Osteocyte (in vitro differentiated cells): ENCODE data around the gene TRPV4. TPM values are rescaled to one million over a fixed set of nuclear protein-coding genes. Genes with fewer than 3 reads are reported as not detected.

Experiments
- DNase-seq: peaks from one replicate; pipeline ENCODE4 v3.0.0; 2021; ENCODE audit warnings: mixed read lengths; ENCODE audit not compliant: unreplicated experiment; ENCODE audit errors: extremely low spot score
- H3K27ac Mint-ChIP-seq: one replicate; pipeline ENCODE4 v1.8.0; 2021; ENCODE audit warnings: mild to moderate bottlenecking, mixed read lengths; ENCODE audit not compliant: unreplicated experiment
- H3K27me3 Mint-ChIP-seq: one replicate; pipeline ENCODE4 v1.8.0; 2021; ENCODE audit warnings: mixed read lengths; ENCODE audit not compliant: unreplicated experiment
- H3K36me3 Mint-ChIP-seq: one replicate; pipeline ENCODE4 v1.8.0; 2021; ENCODE audit warnings: mixed read lengths; ENCODE audit not compliant: unreplicated experiment
- H3K4me1 Mint-ChIP-seq: one replicate; pipeline ENCODE4 v1.8.0; 2021; ENCODE audit warnings: mixed read lengths; ENCODE audit not compliant: unreplicated experiment
- H3K4me3 Mint-ChIP-seq: one replicate; pipeline ENCODE4 v1.8.0; 2021; ENCODE audit warnings: mild to moderate bottlenecking, moderate library complexity, mixed read lengths; ENCODE audit not compliant: unreplicated experiment
- H3K9me3 Mint-ChIP-seq: one replicate; pipeline ENCODE4 v1.8.0; 2021; ENCODE audit warnings: mixed read lengths; ENCODE audit not compliant: unreplicated experiment
- CTCF ChIP-seq: fragments of 200-600 bp; sonication (generic); IDR thresholded peaks from 2 replicates; pipeline ENCODE4 v1.5.0; 2021; ENCODE audit warnings: antibody characterized with exemption, mild to moderate bottlenecking, moderate library complexity
- total RNA-seq: library from RNA; stranded (reverse); gene quantifications from 2 replicates; pipeline ENCODE4 v1.2.1, GENCODE V29; 2021

The TRPV4 gene
- total RNA-seq, 1 donor from 2014 or later, result 1.6 TPM

GRCh38 chr12:109760930-109761921, 72.0 kb downstream of the TRPV4 start:
- peaks cover 9% of the 10 kb centered on the region for H3K36me3 Mint-ChIP-seq
- H3K27ac Mint-ChIP-seq, result no peak overlapping the region
- no peaks in the 10 kb centered on the region for H3K4me1 Mint-ChIP-seq
- DNase-seq, result no peak
- no peaks in the 10 kb centered on the region for H3K27me3 Mint-ChIP-seq
- TF ChIP-seq CTCF, result no peak
- H3K9me3 Mint-ChIP-seq, result peaks cover 16% of the 10 kb centered on the region
- no peak overlapping the region for H3K4me3 Mint-ChIP-seq

- Mint-ChIP-seq H3K9me3 (peaks cover 22% of the 10 kb centered on the region), H3K4me3 (no peak overlapping the region), H3K27ac (no peak overlapping the region), H3K27me3 (no peaks in the 10 kb centered on the region), H3K4me1 (no peaks in the 10 kb centered on the region), H3K36me3 (peaks cover 13% of the 10 kb centered on the region)
- no peak for DNase-seq
- no peak for TF ChIP-seq CTCF
Measured at GRCh38 chr12:109760031-109760929, 72.9 kb downstream of the TRPV4 start.

GRCh38 chr12:109759595-109759994, 73.6 kb downstream of the TRPV4 start:
- Mint-ChIP-seq H3K27me3 (no peaks in the 10 kb centered on the region), H3K4me1 (no peaks in the 10 kb centered on the region), H3K36me3 (peaks cover 13% of the 10 kb centered on the region), H3K4me3 (no peak overlapping the region), H3K9me3 (peaks cover 22% of the 10 kb centered on the region), H3K27ac (no peak overlapping the region)
- no peak for TF ChIP-seq CTCF
- DNase-seq, result no peak

GRCh38 chr12:109758426-109759420, 74.5 kb downstream of the TRPV4 start:
- Mint-ChIP-seq H3K27ac (no peak overlapping the region), H3K4me3 (no peak overlapping the region), H3K4me1 (no peaks in the 10 kb centered on the region), H3K27me3 (no peaks in the 10 kb centered on the region), H3K9me3 (peaks cover 22% of the 10 kb centered on the region), H3K36me3 (peaks cover 13% of the 10 kb centered on the region)
- TF ChIP-seq CTCF, result no peak
- DNase-seq, result no peak
